Measurements from ENCODE around the gene MAP1LC3B2. TPM values are rescaled to one million over a fixed set of nuclear protein-coding genes. Genes with fewer than 3 reads are reported as not detected.

MAP1LC3B2 gene
- total and polyA plus RNA-seq, 2 of the 8 experiments (the other 6 are each of a cell fraction or from before 2014, with no cell fraction given), result 0.39 to 1.5 TPM

DNA sequence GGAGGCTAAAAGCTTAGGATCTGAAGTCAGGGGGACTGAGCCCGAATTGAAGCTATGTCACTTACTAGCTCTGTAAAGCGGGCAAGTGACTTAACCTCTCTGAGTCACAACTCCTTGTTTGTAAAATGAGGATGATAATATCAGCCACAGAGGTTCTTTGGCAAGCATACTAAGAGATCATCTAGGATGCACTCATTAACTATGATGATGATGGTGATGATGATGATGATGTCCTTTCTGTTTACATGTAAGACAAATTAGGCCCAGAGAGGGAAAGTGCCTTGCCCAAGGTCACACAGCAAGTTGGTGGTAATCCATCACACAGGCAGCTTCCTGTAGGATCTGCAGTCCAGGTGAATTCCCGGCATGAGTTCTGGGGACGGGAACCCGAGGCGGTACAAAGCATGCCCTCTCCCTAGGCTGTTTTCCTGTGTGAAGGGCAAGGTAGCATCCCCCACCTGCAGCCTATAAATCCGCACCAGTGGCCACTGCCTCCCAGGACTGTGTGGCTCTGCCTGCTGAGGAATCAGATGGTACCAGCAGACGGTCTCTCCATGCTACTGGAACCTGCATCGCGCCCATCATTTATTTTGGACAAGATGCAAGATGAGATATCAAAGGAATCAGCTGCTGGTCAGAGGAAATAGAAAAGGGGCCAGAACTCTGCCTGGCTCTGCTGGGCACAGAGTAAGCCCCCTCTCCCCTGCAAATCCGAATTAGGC, 55.2 kb downstream of the MAP1LC3B2 start:
- H3K4me3 ChIP-seq (ENCODE audit: extremely low read depth in 1 of 4, insufficient read depth in 2 of 4, low read depth in 3 of 4, low read length in 4 of 4), result no peak overlapping the region
- H2BK20ac ChIP-seq (ENCODE audit: low read length), result no peak overlapping the region
- no peak overlapping the region for H4K8ac ChIP-seq (ENCODE audit: extremely low read depth, insufficient read depth, low read length)
- H3K36me3 ChIP-seq (ENCODE audit: control insufficient read depth in 2 of 4, insufficient read depth in 4 of 4, low read length in 3 of 4), result no peaks in the 10 kb centered on the region
- H2BK12ac ChIP-seq (ENCODE audit: low read depth, low read length), result no peak overlapping the region
- H3K23ac ChIP-seq (ENCODE audit: insufficient read length), result no peak overlapping the region
- H2BK15ac ChIP-seq (ENCODE audit: low read length), result no peak overlapping the region
- CTCF ChIA-PET (ENCODE audit: partially characterized antibody), result interaction anchor here (0.6 to 2.1 kb wide), 7 partner anchors 12 to 631 kb away, joined by 3 to 9 read pairs (median 5); no protein-coding TSS in a partner anchor
- H3K18ac ChIP-seq (ENCODE audit: extremely low read depth, low read length), result no peak overlapping the region; the same call in 1 of the 2 replicates
- no peak overlapping the region for H3K56ac ChIP-seq (replicated peaks; ENCODE audit: insufficient read length, low read depth, low read length)
- WGBS, 2 experiments (ENCODE audit: extremely low coverage in 1 of 2, insufficient coverage in 1 of 2, insufficient read length in 1 of 2, insufficient replicate concordance in 2 of 2, low coverage in 1 of 2, low lambda C conversion rate in 2 of 2, missing lambda C conversion rate in 1 of 2), result 90% methylated on average over 11 of the region's 11 CpGs; no CpG with 5 or more reads in 1 of the 2 experiments
- H2AK5ac ChIP-seq (ENCODE audit: low read depth, low read length), result peak overlapping the region; percentile 39; the same call in 1 of the 2 replicates
- H3K9ac ChIP-seq (replicated peaks in 1 of 4; ENCODE audit: extremely low read depth in 1 of 4, low read depth in 3 of 4, low read length in 3 of 4), result no peak overlapping the region
- H3K79me1 ChIP-seq (ENCODE audit: low read depth, low read length), result no peaks in the 10 kb centered on the region
- peaks cover 0 to 2% (median 0%) of the 10 kb centered on the region in 4 experiments; a peak in 1 of 7 replicates for H3K4me1 ChIP-seq (replicated peaks in 1 of 4; ENCODE audit: control insufficient read depth in 3 of 4, insufficient read depth in 4 of 4, low read length in 3 of 4)
- TF ChIP-seq KDM1A (IDR thresholded peaks at IDR 0.05; ENCODE audit: borderline replicate concordance, low read length) (peak; percentile 80; the same call in 1 of the 2 replicates), KDM5A (IDR thresholded peaks at IDR 0.05; ENCODE audit: low read length) (no peak)
- no peaks in the 10 kb centered on the region for H3K23me2 ChIP-seq (ENCODE audit: low read depth, low read length)
- no peak overlapping the region for H2BK120ac ChIP-seq (replicated peaks; ENCODE audit: low read depth, low read length)
- no peak overlapping the region for H3K14ac ChIP-seq (ENCODE audit: insufficient read length)
- H3K27ac ChIP-seq (ENCODE audit: low read depth, low read length), result no peak overlapping the region
- H3K9me3 ChIP-seq (ENCODE audit: insufficient read depth in 2 of 2, low read depth in 1 of 2, low read length in 1 of 2), result 0 out of 4 replicates have a peak, but pooled peaks cover 0 to 3% of the 10 kb centered on the region in 2 experiments
- H2BK5ac ChIP-seq (ENCODE audit: low read depth, low read length), result no peak overlapping the region
- H3K79me2 ChIP-seq (ENCODE audit: control insufficient read depth in 1 of 2, insufficient read depth in 2 of 2, low read length in 2 of 2), result no peaks in the 10 kb centered on the region
- no peak overlapping the region for H3K4me2 ChIP-seq (ENCODE audit: insufficient read depth in 1 of 2, low read depth in 2 of 2, low read length in 2 of 2)
- no peaks in the 10 kb centered on the region for H4K20me1 ChIP-seq (replicated peaks in 1 of 2; ENCODE audit: control insufficient read depth in 1 of 2, insufficient read depth in 2 of 2, low read length in 2 of 2)
- POLR2A ChIA-PET (ENCODE audit: partially characterized antibody), result interaction anchor here (0.9 kb wide), 1 partner anchor 150 kb away, joined by 3 read pairs; no protein-coding TSS in a partner anchor
- DNase-seq (ENCODE audit: low read depth in 1 of 2, low spot score in 2 of 2) (no peak), FAIRE-seq (no peak)
- no peak overlapping the region for H3K4ac ChIP-seq (replicated peaks; ENCODE audit: insufficient read length, low read depth, low read length)
- H4K5ac ChIP-seq (ENCODE audit: insufficient read length, low read depth, low read length), result no peak overlapping the region
- H2AFZ ChIP-seq (ENCODE audit: low read length), result no peak overlapping the region
- H4K91ac ChIP-seq (replicated peaks; ENCODE audit: insufficient read length, low read length), result no peak overlapping the region
- no peaks in the 10 kb centered on the region for H3K27me3 ChIP-seq (replicated peaks in 1 of 4; ENCODE audit: control insufficient read depth in 3 of 4, extremely low read depth in 1 of 4, insufficient read depth in 3 of 4, low read length in 3 of 4)

All from H1 (cell line).